IPS-NIHi11 (cell line): ENCODE results near the gene C14orf119.
A peak's percentile ranks its signal among the peaks of the same experiment; 100 is the strongest.
"Not testable (repeated sequence)": the region's sequence is repeated elsewhere in the genome, so short reads cannot be mapped to it uniquely, and the experiment has no call there.

Source experiments
- DNase-seq: peaks from one replicate; pipeline ENCODE4 v3.0.0; 2012; ENCODE audit warnings: mixed read lengths, low spot score

Gene C14orf119

GRCh38 chr14:23089498-23090253 lies 5.6 kb upstream of the C14orf119 start:
- no peak for DNase-seq

- DNase-seq: no peak
Measured at GRCh38 chr14:23090254-23090636, 5.1 kb upstream of the C14orf119 start.

GRCh38 chr14:23091294-23092225 lies 3.7 kb upstream of the C14orf119 start:
- DNase-seq: no peak

GRCh38 chr14:23093104-23093503 lies 2.2 kb upstream of the C14orf119 start:
- no peak for DNase-seq

GRCh38 chr14:23093526-23093925 lies 1.8 kb upstream of the C14orf119 start:
- no peak for DNase-seq

GRCh38 chr14:23093991-23094665 lies 1.2 kb upstream of the C14orf119 start:
- peak; percentile 86 for DNase-seq

GRCh38 chr14:23094666-23095195 lies 574 bp upstream of the C14orf119 start, which contains the start of gene ACIN1:
ACIN1 (minus strand) TSS chr14:23095136; CDS start chr14:23095112, 24 bp downstream.
- no peak for DNase-seq

GRCh38 chr14:23097786-23098185 lies 2.5 kb downstream of the C14orf119 start:
- no peak for DNase-seq

- DNase-seq: no peak
Measured at GRCh38 chr14:23099212-23099861, 4.0 kb downstream of the C14orf119 start.

- no peak for DNase-seq
Measured at GRCh38 chr14:23101213-23101970, 6.1 kb downstream of the C14orf119 start.

GRCh38 chr14:23101986-23102625 lies 6.8 kb downstream of the C14orf119 start:
- DNase-seq: no peak

- DNase-seq: no peak
Measured at GRCh38 chr14:23102801-23103200, 7.5 kb downstream of the C14orf119 start.

GRCh38 chr14:23103581-23103980 lies 8.3 kb downstream of the C14orf119 start:
- DNase-seq: no peak

- DNase-seq: no peak
Measured at GRCh38 chr14:23104070-23104590, 8.8 kb downstream of the C14orf119 start.

GRCh38 chr14:23104591-23105347 lies 9.5 kb downstream of the C14orf119 start, which contains the start of gene CIROP:
CIROP (minus strand) TSS chr14:23104989; CDS start chr14:23104920, 69 bp downstream.
- no peak for DNase-seq

- DNase-seq: no peak
Measured at GRCh38 chr14:23105348-23105824, 10.1 kb downstream of the C14orf119 start.

- no peak for DNase-seq
Measured at GRCh38 chr14:23106747-23107045, 11.4 kb downstream of the C14orf119 start.

GRCh38 chr14:23107620-23108019 lies 12.3 kb downstream of the C14orf119 start:
- DNase-seq: not testable (repeated sequence)

- not testable (repeated sequence) for DNase-seq
Measured at GRCh38 chr14:23108169-23108568, 12.9 kb downstream of the C14orf119 start.
